ENCODE measurements around the gene PLXNB2.

DNA sequence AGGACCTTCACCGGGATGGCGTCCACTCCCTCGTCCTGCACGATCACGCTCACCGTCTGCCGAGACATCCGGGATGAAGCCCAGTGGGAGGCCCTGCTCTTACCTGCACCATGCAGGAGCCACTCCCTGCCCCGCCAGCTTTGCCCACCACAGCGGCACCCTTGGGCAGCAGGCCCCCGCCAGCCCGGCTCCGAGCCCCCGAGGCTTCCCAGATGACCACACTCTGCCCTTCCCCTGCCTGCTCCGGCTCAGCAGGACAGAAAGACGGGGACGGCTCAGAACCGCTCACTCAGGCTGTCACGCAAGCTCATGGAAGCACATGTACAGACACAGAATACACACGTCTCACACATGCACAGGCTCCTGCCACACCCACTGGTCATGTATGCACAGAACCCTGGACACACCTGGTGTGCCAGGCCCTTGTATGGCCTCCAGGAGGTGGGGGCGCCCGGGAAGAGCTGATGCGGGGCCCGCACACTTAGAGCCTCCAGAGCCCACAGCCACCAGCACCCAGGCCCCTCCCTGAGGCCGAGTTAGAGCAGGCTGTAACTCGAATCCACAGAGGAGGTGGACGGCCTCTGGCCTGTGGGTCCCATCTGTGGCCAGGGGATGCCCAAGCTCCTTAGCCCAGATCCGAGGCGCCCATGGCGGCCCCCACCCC is 28.4 kb downstream of the PLXNB2 start:
- TF ChIP-seq GATA2 (IDR thresholded peaks at IDR 0.05; ENCODE audit: low read depth, low read length): no peak
- no peak for TF ChIP-seq GATA3 (IDR thresholded peaks at IDR 0.05; ENCODE audit: low read depth, low read length)

All from SH-SY5Y (cell line).